ENCODE data around the gene GPR31.

Gene GPR31

DNA sequence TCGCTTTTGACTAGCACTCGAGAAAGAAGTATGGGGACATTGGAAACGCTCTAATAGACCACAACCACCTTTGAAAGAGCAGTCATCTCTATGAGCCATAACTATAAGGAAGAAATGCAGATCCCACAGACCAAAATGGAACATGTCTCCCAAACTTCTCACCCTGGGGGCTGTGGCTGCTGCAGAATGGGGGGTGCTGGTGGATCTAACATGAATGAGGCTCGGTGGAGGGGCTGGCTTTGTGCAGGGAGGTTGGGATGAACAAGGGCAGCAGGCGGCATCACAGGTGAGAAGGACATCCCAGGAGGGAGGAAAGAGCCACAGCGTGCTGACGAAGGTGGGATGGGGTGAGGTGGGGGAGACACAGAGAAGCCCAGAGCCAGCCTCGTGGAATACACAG is 45.4 kb downstream of the GPR31 start:
- Histone ChIP-seq H3K4me1 (ENCODE audit: insufficient read depth, insufficient read length) (no peaks in the 10 kb centered on the region), H3K9ac (ENCODE audit: insufficient read length, low read depth) (no peak overlapping the region), H3K27me3 (ENCODE audit: insufficient read depth, insufficient read length) (no peaks in the 10 kb centered on the region), H3K36me3 (ENCODE audit: insufficient read depth, insufficient read length, low read length) (no peaks in the 10 kb centered on the region), H3K9me3 (ENCODE audit: insufficient read depth, low read length) (no peaks in the 10 kb centered on the region), H3K4me3 (ENCODE audit: insufficient read length, low read depth) (no peak overlapping the region)
- no peak for DNase-seq (ENCODE audit: low read depth, low spot score)
- TF ChIP-seq SUZ12 (IDR thresholded peaks at IDR 0.05; ENCODE audit: extremely low read depth, insufficient read depth, insufficient read length): no peak
- TF ChIP-seq YY1 (IDR thresholded peaks at IDR 0.05; ENCODE audit: insufficient read depth, insufficient read length): no peak
- TF ChIP-seq ZNF274 (IDR thresholded peaks at IDR 0.05; ENCODE audit: low read depth, low read length): no peak

DNA sequence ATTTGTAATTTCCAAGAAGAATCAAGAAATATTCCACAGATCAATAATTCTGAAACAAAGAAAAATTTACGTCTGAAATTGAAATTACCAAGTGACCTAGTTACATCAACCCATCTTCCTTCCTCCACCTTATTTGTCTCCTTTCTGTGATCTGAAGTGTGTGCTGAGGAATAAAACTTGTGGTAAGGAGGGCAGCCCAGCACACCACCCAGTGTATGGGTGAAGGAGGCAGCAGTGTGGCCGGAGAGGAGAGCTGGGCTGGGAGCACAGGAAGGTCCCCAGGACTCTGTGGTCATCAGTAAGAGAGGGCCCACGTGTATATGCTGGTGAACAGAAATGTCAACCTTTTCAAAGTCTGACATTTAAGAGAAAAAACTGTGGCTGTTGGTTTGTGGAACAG is 46.2 kb downstream of the GPR31 start:
- Histone ChIP-seq H3K36me3 (ENCODE audit: insufficient read depth, insufficient read length, low read length) (no peaks in the 10 kb centered on the region), H3K4me1 (ENCODE audit: insufficient read depth, insufficient read length) (no peaks in the 10 kb centered on the region), H3K27me3 (ENCODE audit: insufficient read depth, insufficient read length) (no peaks in the 10 kb centered on the region), H3K9ac (ENCODE audit: insufficient read length, low read depth) (no peak overlapping the region), H3K9me3 (ENCODE audit: insufficient read depth, low read length) (no peaks in the 10 kb centered on the region), H3K4me3 (ENCODE audit: insufficient read length, low read depth) (no peak overlapping the region)
- DNase-seq (ENCODE audit: low read depth, low spot score): no peak
- TF ChIP-seq YY1 (IDR thresholded peaks at IDR 0.05; ENCODE audit: insufficient read depth, insufficient read length): no peak
- no peak for TF ChIP-seq ZNF274 (IDR thresholded peaks at IDR 0.05; ENCODE audit: low read depth, low read length)

DNA sequence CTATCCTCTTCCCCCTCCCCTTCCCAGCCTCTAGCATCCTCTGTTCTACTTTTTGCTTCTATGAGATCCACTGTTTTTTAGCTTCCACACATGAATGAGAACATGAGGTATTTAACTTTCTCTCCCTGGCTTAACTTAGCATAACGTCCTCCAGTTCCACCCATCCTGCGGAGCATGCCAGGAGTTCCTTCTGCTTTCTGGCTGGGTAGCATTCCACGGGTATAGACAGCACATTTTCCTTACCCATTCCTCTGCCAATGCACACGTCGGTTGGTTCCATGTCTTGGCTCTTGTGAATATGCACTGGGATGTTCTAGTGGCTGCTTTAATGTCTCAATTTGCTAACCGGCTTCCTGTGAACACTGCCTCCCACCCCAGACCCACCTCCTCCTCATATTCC is 48.1 kb downstream of the GPR31 start:
- no peaks in the 10 kb centered on the region for H3K36me3 ChIP-seq (ENCODE audit: insufficient read depth, insufficient read length, low read length)
- H3K4me3 ChIP-seq (ENCODE audit: insufficient read length, low read depth): no peak overlapping the region
- H3K9me3 ChIP-seq (ENCODE audit: insufficient read depth, low read length): no peaks in the 10 kb centered on the region
- H3K4me1 ChIP-seq (ENCODE audit: insufficient read depth, insufficient read length): no peaks in the 10 kb centered on the region
- DNase-seq (ENCODE audit: low read depth, low spot score): no peak
- no peak for TF ChIP-seq ZNF274 (IDR thresholded peaks at IDR 0.05; ENCODE audit: low read depth, low read length)
- TF ChIP-seq SUZ12 (IDR thresholded peaks at IDR 0.05; ENCODE audit: extremely low read depth, insufficient read depth, insufficient read length): no peak
- TF ChIP-seq YY1 (IDR thresholded peaks at IDR 0.05; ENCODE audit: insufficient read depth, insufficient read length): no peak
- no peak overlapping the region for H3K9ac ChIP-seq (ENCODE audit: insufficient read length, low read depth)
- no peaks in the 10 kb centered on the region for H3K27me3 ChIP-seq (ENCODE audit: insufficient read depth, insufficient read length)

DNA sequence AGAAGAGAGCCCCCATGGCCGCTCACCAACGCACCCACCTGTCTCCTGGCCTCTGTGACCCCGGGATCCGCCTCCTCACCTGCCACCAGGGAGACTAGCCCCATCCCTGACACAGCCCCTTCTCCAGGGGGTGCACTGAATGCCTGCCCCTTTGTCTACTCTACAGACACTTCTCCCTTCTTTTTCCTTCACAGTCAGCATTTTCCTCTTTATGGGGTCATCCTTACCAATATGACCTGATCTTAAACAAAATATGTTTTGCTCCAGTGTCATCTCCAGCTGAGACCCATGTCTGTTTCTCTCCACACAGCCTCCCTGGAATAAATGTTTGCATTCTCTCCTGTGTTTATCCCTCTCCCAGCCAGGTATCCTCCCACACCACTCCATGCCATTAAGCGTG is 49.5 kb downstream of the GPR31 start:
- no peaks in the 10 kb centered on the region for H3K36me3 ChIP-seq (ENCODE audit: insufficient read depth, insufficient read length, low read length)
- H3K9ac ChIP-seq (ENCODE audit: insufficient read length, low read depth): no peak overlapping the region
- no peaks in the 10 kb centered on the region for H3K27me3 ChIP-seq (ENCODE audit: insufficient read depth, insufficient read length)
- no peaks in the 10 kb centered on the region for H3K4me1 ChIP-seq (ENCODE audit: insufficient read depth, insufficient read length)
- no peak for TF ChIP-seq YY1 (IDR thresholded peaks at IDR 0.05; ENCODE audit: insufficient read depth, insufficient read length)
- no peak for TF ChIP-seq SUZ12 (IDR thresholded peaks at IDR 0.05; ENCODE audit: extremely low read depth, insufficient read depth, insufficient read length)
- TF ChIP-seq ZNF274 (IDR thresholded peaks at IDR 0.05; ENCODE audit: low read depth, low read length): no peak
- DNase-seq (ENCODE audit: low read depth, low spot score): no peak
- H3K9me3 ChIP-seq (ENCODE audit: insufficient read depth, low read length): no peaks in the 10 kb centered on the region
- H3K4me3 ChIP-seq (ENCODE audit: insufficient read length, low read depth): no peak overlapping the region

DNA sequence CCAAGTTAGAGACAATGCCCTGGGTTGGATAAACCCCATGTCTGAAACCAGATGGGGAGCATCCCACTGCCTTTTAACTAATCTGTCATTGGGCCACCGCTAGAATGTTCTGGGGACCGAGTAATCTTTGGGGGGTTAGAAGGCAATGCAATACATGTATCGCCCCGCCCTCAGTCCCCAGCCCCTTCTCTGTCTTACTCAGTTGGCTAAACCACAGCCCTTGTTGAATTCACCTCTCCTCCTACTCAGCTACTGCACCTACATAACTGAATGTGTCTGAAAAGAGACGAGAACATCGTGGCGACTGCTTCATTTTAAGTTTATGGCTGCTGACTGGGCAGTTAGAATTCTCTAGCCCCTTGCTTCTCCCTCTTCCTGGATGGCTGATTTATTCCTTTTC is 50.0 kb downstream of the GPR31 start:
- H3K36me3 ChIP-seq (ENCODE audit: insufficient read depth, insufficient read length, low read length): no peaks in the 10 kb centered on the region
- no peak for DNase-seq (ENCODE audit: low read depth, low spot score)
- H3K9ac ChIP-seq (ENCODE audit: insufficient read length, low read depth): no peak overlapping the region
- no peaks in the 10 kb centered on the region for H3K4me1 ChIP-seq (ENCODE audit: insufficient read depth, insufficient read length)
- TF ChIP-seq YY1 (IDR thresholded peaks at IDR 0.05; ENCODE audit: insufficient read depth, insufficient read length) (no peak), ZNF274 (IDR thresholded peaks at IDR 0.05; ENCODE audit: low read depth, low read length) (no peak), SUZ12 (IDR thresholded peaks at IDR 0.05; ENCODE audit: extremely low read depth, insufficient read depth, insufficient read length) (no peak)
- no peaks in the 10 kb centered on the region for H3K9me3 ChIP-seq (ENCODE audit: insufficient read depth, low read length)
- no peak overlapping the region for H3K4me3 ChIP-seq (ENCODE audit: insufficient read length, low read depth)
- H3K27me3 ChIP-seq (ENCODE audit: insufficient read depth, insufficient read length): no peaks in the 10 kb centered on the region

DNA sequence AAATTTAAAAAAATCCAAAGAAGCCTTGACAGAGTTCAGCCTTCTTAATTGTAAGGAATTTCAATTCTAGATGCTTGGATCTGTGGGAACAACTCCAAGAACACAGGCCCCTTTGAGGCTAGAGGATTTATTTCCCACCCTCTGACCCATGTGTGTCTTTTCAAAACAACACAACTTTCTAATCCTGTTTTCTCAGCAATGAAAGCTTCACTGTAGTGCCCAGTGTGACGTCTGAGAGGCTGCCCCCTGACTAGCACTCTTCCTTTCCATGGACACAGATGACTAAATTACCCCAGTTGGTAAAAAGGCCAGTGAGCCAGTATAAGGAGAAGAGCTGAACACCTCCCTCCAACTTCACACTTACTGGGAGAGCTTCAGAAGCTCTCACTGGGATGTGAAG is 51.4 kb downstream of the GPR31 start:
- Histone ChIP-seq H3K4me3 (ENCODE audit: insufficient read length, low read depth) (no peak overlapping the region), H3K27me3 (ENCODE audit: insufficient read depth, insufficient read length) (no peaks in the 10 kb centered on the region), H3K36me3 (ENCODE audit: insufficient read depth, insufficient read length, low read length) (no peaks in the 10 kb centered on the region), H3K9ac (ENCODE audit: insufficient read length, low read depth) (no peak overlapping the region), H3K4me1 (ENCODE audit: insufficient read depth, insufficient read length) (no peaks in the 10 kb centered on the region), H3K9me3 (ENCODE audit: insufficient read depth, low read length) (no peaks in the 10 kb centered on the region)
- TF ChIP-seq ZNF274 (IDR thresholded peaks at IDR 0.05; ENCODE audit: low read depth, low read length): no peak
- no peak for TF ChIP-seq SUZ12 (IDR thresholded peaks at IDR 0.05; ENCODE audit: extremely low read depth, insufficient read depth, insufficient read length)
- TF ChIP-seq YY1 (IDR thresholded peaks at IDR 0.05; ENCODE audit: insufficient read depth, insufficient read length): no peak
- no peak for DNase-seq (ENCODE audit: low read depth, low spot score)
